AG04450 (cell line): Measurements from ENCODE around the gene MEF2A. TPM values are rescaled to one million over a fixed set of nuclear protein-coding genes. Genes with fewer than 3 reads are reported as not detected.

Experiments used
- CTCF ChIA-PET: fragments of 300-600, 350-600 bp; formaldehyde crosslinking; extraction: SDS; loops from one replicate; lab custom pipeline; 2022; ENCODE audit warnings: antibody characterized with exemption, inconsistent platforms; lab: Charles Lee
- POLR2A ChIA-PET: fragments of 350-600 bp; formaldehyde crosslinking; extraction: SDS; loops from one replicate; lab custom pipeline; 2021; ENCODE audit warnings: antibody characterized with exemption, inconsistent platforms; lab: Yijun Ruan, JAX
- DNase-seq: peaks from one replicate; pipeline ENCODE4 v3.0.0-alpha.2; 2011; ENCODE audit warnings: low read depth, low spot score
- H3K27ac ChIP-seq: one replicate; pipeline ENCODE4 v1.5.1; 2012; ENCODE audit warnings: low read depth, low read length, control low read depth
- H3K27me3 ChIP-seq: one replicate; pipeline ENCODE4 v1.6.0; 2012; ENCODE audit warnings: low read length; ENCODE audit not compliant: control insufficient read depth, insufficient read depth
- H3K4me3 ChIP-seq: 2 replicates; pipeline ENCODE4 v1.5.1; 2011; ENCODE audit warnings: mild to moderate bottlenecking, low read depth, low read length, control low read depth
- H3K9me3 ChIP-seq: 2 replicates; pipeline ENCODE4 v1.5.1; 2012; ENCODE audit warnings: low read length; ENCODE audit not compliant: control insufficient read depth, insufficient read depth
- polyA plus RNA-seq: library from polyadenylated mRNA; depleted of rRNA; stranded (reverse); fragments of >200 nt; gene quantifications from 2 replicates; pipeline ENCODE4 v1.2.3, GENCODE V29; 2011
- TF ChIP-seq, protein P1 (sequence below): IDR thresholded peaks from 2 replicates; pipeline ENCODE4 v1.5.1; 2011; ENCODE audit warnings: low read depth, low read length, control low read depth, inconsistent platforms

Gene MEF2A
- polyA plus RNA-seq, 1 experiment = 40.9 TPM

GRCh38 chr15:99561476-99562230 is 4.1 kb upstream of the MEF2A start:
- Histone ChIP-seq H3K27me3 (peaks cover 4% of the 10 kb centered on the region), H3K27ac (no peak overlapping the region), H3K4me3 (no peak overlapping the region), H3K9me3 (no peaks in the 10 kb centered on the region)
- ChIA-PET CTCF (interaction anchor here (1.8 kb wide), 1 partner anchor 143 kb away, joined by 8 read pairs; no protein-coding TSS in a partner anchor), POLR2A (no interaction called here)
- TF ChIP-seq, protein P1, sequence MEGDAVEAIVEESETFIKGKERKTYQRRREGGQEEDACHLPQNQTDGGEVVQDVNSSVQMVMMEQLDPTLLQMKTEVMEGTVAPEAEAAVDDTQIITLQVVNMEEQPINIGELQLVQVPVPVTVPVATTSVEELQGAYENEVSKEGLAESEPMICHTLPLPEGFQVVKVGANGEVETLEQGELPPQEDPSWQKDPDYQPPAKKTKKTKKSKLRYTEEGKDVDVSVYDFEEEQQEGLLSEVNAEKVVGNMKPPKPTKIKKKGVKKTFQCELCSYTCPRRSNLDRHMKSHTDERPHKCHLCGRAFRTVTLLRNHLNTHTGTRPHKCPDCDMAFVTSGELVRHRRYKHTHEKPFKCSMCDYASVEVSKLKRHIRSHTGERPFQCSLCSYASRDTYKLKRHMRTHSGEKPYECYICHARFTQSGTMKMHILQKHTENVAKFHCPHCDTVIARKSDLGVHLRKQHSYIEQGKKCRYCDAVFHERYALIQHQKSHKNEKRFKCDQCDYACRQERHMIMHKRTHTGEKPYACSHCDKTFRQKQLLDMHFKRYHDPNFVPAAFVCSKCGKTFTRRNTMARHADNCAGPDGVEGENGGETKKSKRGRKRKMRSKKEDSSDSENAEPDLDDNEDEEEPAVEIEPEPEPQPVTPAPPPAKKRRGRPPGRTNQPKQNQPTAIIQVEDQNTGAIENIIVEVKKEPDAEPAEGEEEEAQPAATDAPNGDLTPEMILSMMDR = no peak
- no peak for DNase-seq

DNA sequence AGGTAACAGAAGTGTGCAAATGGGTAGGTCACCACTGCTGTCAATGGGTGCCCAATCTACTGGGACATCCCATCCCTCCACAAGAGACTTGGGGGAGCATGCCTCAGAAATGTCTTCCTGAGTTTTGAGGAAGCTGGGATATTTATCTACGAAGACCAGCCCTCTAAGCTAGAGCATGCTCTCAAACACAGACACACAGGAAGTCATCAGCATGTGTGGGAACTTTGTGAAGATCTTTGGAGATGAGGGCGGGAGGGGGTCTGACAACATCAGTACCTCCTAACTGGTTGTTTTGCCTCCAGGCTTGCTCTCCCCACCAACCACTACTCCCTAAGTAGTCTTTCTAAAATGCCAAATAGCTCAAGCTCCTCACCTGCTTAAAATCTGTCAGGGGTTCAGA is 3.5 kb upstream of the MEF2A start:
- H3K9me3 ChIP-seq = no peaks in the 10 kb centered on the region
- ChIA-PET POLR2A (no interaction called here), CTCF (interaction anchor here (1.8 kb wide), 1 partner anchor 142 kb away, joined by 8 read pairs; no protein-coding TSS in a partner anchor)
- H3K27ac ChIP-seq = no peak overlapping the region
- H3K4me3 ChIP-seq = no peak overlapping the region
- H3K27me3 ChIP-seq = peaks cover 4% of the 10 kb centered on the region
- TF ChIP-seq, protein P1 = no peak
- DNase-seq = no peak

- ChIA-PET CTCF (interaction anchor here (1.2 kb wide), 1 partner anchor 140 kb away, joined by 3 read pairs; no protein-coding TSS in a partner anchor), POLR2A (no interaction called here)
- no peaks in the 10 kb centered on the region for H3K9me3 ChIP-seq
- peak overlapping the region; percentile 38 for H3K4me3 ChIP-seq
- DNase-seq = no peak
- no peak overlapping the region for H3K27ac ChIP-seq
- TF ChIP-seq, protein P1 = no peak
- peaks cover 4% of the 10 kb centered on the region for H3K27me3 ChIP-seq
Observed at GRCh38 chr15:99564221-99565048, 1.3 kb upstream of the MEF2A start.

DNA sequence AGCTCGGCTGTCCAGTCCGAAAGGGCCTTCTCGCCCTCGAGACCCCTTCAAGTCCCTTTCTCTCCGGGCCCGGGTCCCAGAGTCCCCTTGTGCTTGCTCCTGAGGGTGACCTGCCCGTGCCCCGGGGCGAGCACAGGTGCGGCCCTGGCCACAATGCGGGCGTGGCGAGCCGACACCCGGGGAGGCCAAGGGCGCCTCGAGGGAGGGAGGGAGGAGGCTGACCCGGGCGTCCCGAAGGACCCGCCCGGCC is 810 bp upstream of the MEF2A start:
- POLR2A ChIA-PET = interaction anchor here (1.0 kb wide), 1 partner anchor 259 kb away, joined by 5 read pairs; no protein-coding TSS in a partner anchor
- Histone ChIP-seq H3K9me3 (no peaks in the 10 kb centered on the region), H3K4me3 (peak overlapping the region; percentile 38), H3K27me3 (peaks cover 4% of the 10 kb centered on the region), H3K27ac (no peak overlapping the region)
- TF ChIP-seq, protein P1 = no peak
- CTCF ChIA-PET = interaction anchor here (1.2 kb wide), 1 partner anchor 140 kb away, joined by 3 read pairs; no protein-coding TSS in a partner anchor
- no peak for DNase-seq
